PFSK-1 (cell line): ENCODE measurements around the gene CARMIL1.

Experiments
- POLR2AphosphoS5 ChIP-seq: IDR thresholded peaks from 2 replicates; pipeline ENCODE4 v1.6.1; 2012; ENCODE audit warnings: low read depth, mild to moderate bottlenecking, control low read depth, low read length, moderate library complexity
- TAF1 ChIP-seq: IDR thresholded peaks from 2 replicates; pipeline ENCODE4 v1.6.1; 2012; ENCODE audit warnings: low read length, control low read depth, borderline replicate concordance; ENCODE audit not compliant: insufficient read depth

DNA sequence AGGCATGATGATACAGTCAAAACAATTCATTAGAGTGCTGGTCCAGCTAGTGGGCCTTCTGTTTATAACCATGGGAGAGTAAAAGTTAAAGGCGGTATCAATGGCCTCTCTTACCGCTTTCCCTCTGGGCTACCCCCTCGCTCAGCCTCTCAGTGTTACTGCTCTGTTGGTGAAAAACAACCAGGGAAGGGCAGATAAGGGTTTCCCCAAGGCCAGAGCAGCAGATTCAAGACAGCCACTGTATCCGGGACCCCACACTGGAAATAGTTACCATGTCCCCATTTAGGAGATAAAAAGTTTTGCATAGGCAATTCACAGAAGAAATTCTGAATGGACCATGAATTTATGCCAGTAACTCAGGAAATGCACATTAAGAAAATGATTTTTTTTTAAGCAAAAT lies 386.3 kb downstream of the CARMIL1 start:
- TF ChIP-seq TAF1 (no peak), POLR2AphosphoS5 (no peak)
